IPS DF 6.9 (cell line): ENCODE measurements around the gene EGLN3.

Source experiments
- DNase-seq: peaks from one replicate; pipeline ENCODE4 v3.0.0-alpha.2; 2013; ENCODE audit warnings: low read depth, low spot score
- H3K27ac ChIP-seq: one replicate; pipeline ENCODE4 v1.5.1; 2013; ENCODE audit warnings: low read length, control low read depth
- H3K27me3 ChIP-seq: 2 replicates; pipeline ENCODE4 v1.6.1; 2013; ENCODE audit warnings: mild to moderate bottlenecking, low read length; ENCODE audit not compliant: control insufficient read depth, insufficient read depth
- H3K36me3 ChIP-seq: 2 replicates; pipeline ENCODE4 v1.6.1; 2013; ENCODE audit warnings: low read length; ENCODE audit not compliant: control insufficient read depth, insufficient read depth
- H3K4me1 ChIP-seq: 2 replicates; pipeline ENCODE4 v1.6.1; 2013; ENCODE audit warnings: low read length; ENCODE audit not compliant: control insufficient read depth, insufficient read depth
- H3K4me3 ChIP-seq: 2 replicates; pipeline ENCODE4 v1.5.1; 2013; ENCODE audit warnings: mild to moderate bottlenecking, low read length
- H3K9me3 ChIP-seq: 2 replicates; pipeline ENCODE4 v1.6.1; 2013; ENCODE audit warnings: low read length, inconsistent platforms; ENCODE audit not compliant: control insufficient read depth, insufficient read depth
- WGBS: extraction: QIAGEN DNeasy Blood & Tissue Kit; methylation state at CpG from one replicate; pipeline ENCODE4 v1.1.7; 2013; ENCODE audit warnings: mixed read lengths, missing lambda C conversion rate; ENCODE audit not compliant: insufficient read length, insufficient coverage; 5-methylcytosine and 5-hydroxymethylcytosine counted together

Gene EGLN3

GRCh38 chr14:33879684-33880286, 71.1 kb downstream of the EGLN3 start:
- H3K4me3 ChIP-seq, result no peak overlapping the region
- no peaks in the 10 kb centered on the region for H3K9me3 ChIP-seq
- no peaks in the 10 kb centered on the region for H3K4me1 ChIP-seq
- H3K36me3 ChIP-seq, result no peaks in the 10 kb centered on the region
- no peak for DNase-seq
- WGBS, result no CpG with 5 or more reads among the region's 3 CpGs
- no peaks in the 10 kb centered on the region for H3K27me3 ChIP-seq
- H3K27ac ChIP-seq, result no peak overlapping the region

DNA sequence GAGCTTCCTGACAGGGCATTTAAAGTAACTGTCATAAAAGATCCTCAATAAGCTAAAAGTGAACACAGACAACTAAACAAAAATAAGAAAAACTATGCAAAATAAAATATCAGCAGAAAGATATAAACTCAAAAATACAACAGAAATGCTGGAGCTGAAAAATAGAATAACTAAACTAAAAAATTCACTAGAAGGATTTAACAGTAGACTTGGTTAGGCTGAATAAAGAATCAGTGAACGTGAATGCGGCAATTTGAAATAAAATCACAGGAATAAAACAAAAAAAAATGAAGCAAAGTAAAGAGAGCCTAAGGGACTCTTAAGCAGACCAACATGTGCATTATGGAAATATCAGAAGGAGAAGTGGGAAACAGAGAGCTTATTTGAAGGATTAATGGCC, 74.6 kb downstream of the EGLN3 start:
- Histone ChIP-seq H3K9me3 (no peaks in the 10 kb centered on the region), H3K4me3 (no peak overlapping the region), H3K27me3 (no peaks in the 10 kb centered on the region), H3K27ac (no peak overlapping the region), H3K4me1 (no peaks in the 10 kb centered on the region), H3K36me3 (no peaks in the 10 kb centered on the region)
- no CpG with 5 or more reads among the region's 2 CpGs for WGBS
- DNase-seq, result no peak
